H1 (cell line): ENCODE data around the gene SEL1L2. TPM values are rescaled to one million over a fixed set of nuclear protein-coding genes. Genes with fewer than 3 reads are reported as not detected.

Experiments
- CTCF ChIA-PET: fragments of 300-600 bp; sonication (Branson Sonifier 250); formaldehyde crosslinking; loops from one replicate; lab custom pipeline; 2021; ENCODE audit not compliant: partially characterized antibody; lab: Charles Lee
- POLR2A ChIA-PET: fragments of 300-600 bp; sonication (Branson Sonifier 250); formaldehyde crosslinking; loops from one replicate; lab custom pipeline; 2021; ENCODE audit warnings: inconsistent platforms; ENCODE audit not compliant: partially characterized antibody; lab: Charles Lee
- DNase-seq, 2 experiments: peaks; one replicate each; pipeline versions ENCODE4 v3.0.0 to v3.0.0-alpha.2; 2010 to 2022; ENCODE audit warnings: low spot score in 2 of 2, low read depth in 1 of 2, mixed read lengths in 1 of 2
- FAIRE-seq: peaks from 2 replicates; lab custom pipeline; 2011; peaks lifted over from hg19 to GRCh38; lab: Jason Lieb, UNC
- H2AFZ ChIP-seq: 2 replicates; pipeline ENCODE4 v1.8.1; 2012; ENCODE audit warnings: low read length, inconsistent platforms
- H2AK5ac ChIP-seq: 2 replicates; pipeline ENCODE4 v1.6.1; 2013; ENCODE audit warnings: low read depth, low read length
- H2BK120ac ChIP-seq: replicated peaks from 2 replicates; pipeline ENCODE3; 2013; ENCODE audit warnings: low read depth, low read length, inconsistent platforms
- H2BK12ac ChIP-seq: 2 replicates; pipeline ENCODE4 v1.6.1; 2013; ENCODE audit warnings: low read depth, low read length
- H2BK15ac ChIP-seq: 2 replicates; pipeline ENCODE4 v1.6.1; 2013; ENCODE audit warnings: low read length
- H2BK20ac ChIP-seq: 2 replicates; pipeline ENCODE4 v1.6.1; 2013; ENCODE audit warnings: low read length
- H2BK5ac ChIP-seq: 2 replicates; pipeline ENCODE4 v1.6.1; 2013; ENCODE audit warnings: low read depth, low read length
- H3K14ac ChIP-seq: 2 replicates; pipeline ENCODE4 v1.6.1; 2013; ENCODE audit warnings: inconsistent platforms; ENCODE audit not compliant: insufficient read length
- H3K18ac ChIP-seq: 2 replicates; pipeline ENCODE4 v1.6.1; 2013; ENCODE audit warnings: low read length; ENCODE audit errors: extremely low read depth
- H3K23ac ChIP-seq: 2 replicates; pipeline ENCODE4 v1.6.1; 2013; ENCODE audit warnings: inconsistent platforms; ENCODE audit not compliant: insufficient read length
- H3K23me2 ChIP-seq: 2 replicates; pipeline ENCODE4 v1.6.1; 2013; ENCODE audit warnings: low read depth, low read length
- H3K27ac ChIP-seq: 2 replicates; pipeline ENCODE4 v1.6.1; 2011; ENCODE audit warnings: low read depth, low read length, inconsistent platforms
- H3K27me3 ChIP-seq, 4 experiments: replicated peaks in 1 of 4; 1 replicate in 1 of 4; 2 replicates in 3 of 4; pipeline versions ENCODE4 v1.6.1 to v1.8.1; 2011 to 2013; ENCODE audit warnings: low read length in 3 of 4, mild to moderate bottlenecking in 3 of 4, inconsistent platforms in 2 of 4, mixed read lengths in 2 of 4, moderate library complexity in 1 of 4; ENCODE audit not compliant: control insufficient read depth in 3 of 4, insufficient read depth in 3 of 4; ENCODE audit errors: extremely low read depth in 1 of 4
- H3K36me3 ChIP-seq, 4 experiments: 2 replicates each; pipeline versions ENCODE4 v1.6.1 to v1.8.1; 2011 to 2013; ENCODE audit warnings: mild to moderate bottlenecking in 4 of 4, low read length in 3 of 4, moderate library complexity in 2 of 4, control low read depth in 1 of 4, inconsistent platforms in 1 of 4; ENCODE audit not compliant: insufficient read depth in 4 of 4, control insufficient read depth in 2 of 4
- H3K4ac ChIP-seq: replicated peaks from 2 replicates; pipeline ENCODE3; 2013; ENCODE audit warnings: low read length, low read depth, mixed read lengths, inconsistent platforms; ENCODE audit not compliant: insufficient read length
- H3K4me1 ChIP-seq, 4 experiments: replicated peaks in 1 of 4; 1 replicate in 1 of 4; 2 replicates in 3 of 4; pipeline versions ENCODE4 v1.6.1 to v1.8.1; 2011 to 2013; ENCODE audit warnings: low read length in 3 of 4, inconsistent platforms in 2 of 4, mixed read lengths in 1 of 4; ENCODE audit not compliant: insufficient read depth in 4 of 4, control insufficient read depth in 3 of 4
- H3K4me2 ChIP-seq, 2 experiments: 2 replicates each; pipeline versions ENCODE4 v1.6.1 to v1.8.1; 2011 to 2013; ENCODE audit warnings: low read depth in 2 of 2, low read length in 2 of 2, control low read depth in 1 of 2, inconsistent platforms in 1 of 2, mild to moderate bottlenecking in 1 of 2; ENCODE audit not compliant: insufficient read depth in 1 of 2
- H3K4me3 ChIP-seq, 4 experiments: fragments of 200-600, 300-600 bp in 1 of 4; sonication (generic), shearing (Covaris generic), sonication (Bioruptor Twin) in 1 of 4; 2 replicates each; pipeline versions ENCODE4 v1.5.1 to v1.8.1; 2011 to 2016; ENCODE audit warnings: low read length in 4 of 4, low read depth in 3 of 4, control low read depth in 2 of 4, inconsistent platforms in 2 of 4, mild to moderate bottlenecking in 2 of 4, mixed read lengths in 1 of 4, moderate library complexity in 1 of 4; ENCODE audit not compliant: insufficient read depth in 2 of 4; ENCODE audit errors: extremely low read depth in 1 of 4
- H3K56ac ChIP-seq: replicated peaks from 2 replicates; pipeline ENCODE3; 2013; ENCODE audit warnings: low read depth, mild to moderate bottlenecking, mixed read lengths, low read length, inconsistent platforms; ENCODE audit not compliant: insufficient read length
- H3K79me1 ChIP-seq: 2 replicates; pipeline ENCODE4 v1.6.1; 2013; ENCODE audit warnings: low read depth, low read length, control low read depth
- H3K79me2 ChIP-seq, 2 experiments: 2 replicates each; pipeline versions ENCODE4 v1.6.1 to v1.8.1; 2012 to 2013; ENCODE audit warnings: low read length in 2 of 2, mild to moderate bottlenecking in 2 of 2, inconsistent platforms in 1 of 2; ENCODE audit not compliant: insufficient read depth in 2 of 2, control insufficient read depth in 1 of 2
- H3K9ac ChIP-seq, 4 experiments: replicated peaks in 1 of 4; 1 replicate in 1 of 4; 2 replicates in 3 of 4; pipeline versions ENCODE4 v1.6.1 to v1.8.1; 2011 to 2013; ENCODE audit warnings: low read depth in 3 of 4, low read length in 3 of 4, control low read depth in 2 of 4, mild to moderate bottlenecking in 2 of 4, moderate library complexity in 2 of 4, inconsistent platforms in 1 of 4; ENCODE audit errors: extremely low read depth in 1 of 4
- H3K9me3 ChIP-seq, 2 experiments: 2 replicates each; pipeline versions ENCODE4 v1.6.1 to v1.8.1; 2012 to 2013; ENCODE audit warnings: mild to moderate bottlenecking in 2 of 2, moderate library complexity in 2 of 2, control low read depth in 1 of 2, inconsistent platforms in 1 of 2, low read depth in 1 of 2, low read length in 1 of 2, mixed read lengths in 1 of 2; ENCODE audit not compliant: insufficient read depth in 2 of 2
- H4K20me1 ChIP-seq, 2 experiments: replicated peaks in 1 of 2; 2 replicates each; pipeline versions ENCODE3 to v1.8.1; 2011 to 2013; ENCODE audit warnings: inconsistent platforms in 2 of 2, low read length in 2 of 2, mild to moderate bottlenecking in 1 of 2; ENCODE audit not compliant: insufficient read depth in 2 of 2, control insufficient read depth in 1 of 2
- H4K5ac ChIP-seq: 2 replicates; pipeline ENCODE4 v1.6.1; 2013; ENCODE audit warnings: low read length, low read depth, mixed read lengths, inconsistent platforms; ENCODE audit not compliant: insufficient read length
- H4K8ac ChIP-seq: 2 replicates; pipeline ENCODE4 v1.8.0; 2013; ENCODE audit warnings: mild to moderate bottlenecking, moderate library complexity, low read length, inconsistent platforms; ENCODE audit not compliant: insufficient read depth; ENCODE audit errors: extremely low read depth
- H4K91ac ChIP-seq: replicated peaks from 2 replicates; pipeline ENCODE3; 2013; ENCODE audit warnings: low read length, mixed read lengths, inconsistent platforms; ENCODE audit not compliant: insufficient read length
- POLR2A ChIP-seq, 2 experiments: IDR thresholded peaks; 1 replicate in 1 of 2; 2 replicates in 1 of 2; pipeline ENCODE4 v1.6.1; 2011; ENCODE audit warnings: low read depth in 2 of 2, low read length in 2 of 2, mild to moderate bottlenecking in 2 of 2; ENCODE audit errors: control extremely low read depth in 1 of 2
- RAD21 ChIP-seq, 2 experiments: IDR thresholded peaks in 1 of 2; conservative IDR thresholded peaks in 1 of 2; 2 replicates each; pipeline ENCODE4 v1.6.1; 2011; ENCODE audit warnings: low read depth in 2 of 2, low read length in 2 of 2, improper control_type of control experiment in 1 of 2, inconsistent platforms in 1 of 2, mild to moderate bottlenecking in 1 of 2, moderate library complexity in 1 of 2
- WGBS, 2 experiments: shearing (Covaris generic) in 1 of 2; methylation state at CpG; one replicate each; pipeline versions ENCODE4 v1.1.6 to v1.1.7; 2013 to 2015; ENCODE audit warnings: low lambda C conversion rate in 2 of 2, mixed read lengths in 2 of 2, inconsistent platforms in 1 of 2, low coverage in 1 of 2, missing lambda C conversion rate in 1 of 2; ENCODE audit not compliant: insufficient replicate concordance in 2 of 2, insufficient coverage in 1 of 2, insufficient read length in 1 of 2; ENCODE audit errors: extremely low coverage in 1 of 2, missing lambda C conversion rate in 1 of 2; 5-methylcytosine and 5-hydroxymethylcytosine counted together
- polyA plus RNA-seq, 7 experiments: library from polyadenylated mRNA; depleted of rRNA in 3 of 7; stranded (reverse) in 5 of 7; unstranded in 2 of 7; fragments of >200 nt in 5 of 7; fragments of 200-250 nt in 2 of 7; gene quantifications; 1 replicate in 5 of 7; 2 replicates in 1 of 7; 4 replicates in 1 of 7; pipeline versions ENCODE4 v1.2.1 to v1.2.3, GENCODE V29; 2011 to 2013; ENCODE audit warnings: missing spikeins in 2 of 7, mixed read lengths in 2 of 7
- total RNA-seq: library from RNA; stranded (reverse); fragmentation: NEBNext Ultra II Directional; extraction: Animal tissue kit (Norgen Biotek cat#: 25700); gene quantifications from 2 replicates; pipeline ENCODE4 v1.2.1, GENCODE V29; 2021
- TF ChIP-seq, protein P1 (sequence below), 3 experiments: IDR thresholded peaks; 1 replicate in 2 of 3; 2 replicates in 1 of 3; pipeline versions ENCODE4 v1.5.1 to v1.6.1; 2011; ENCODE audit warnings: low read length in 3 of 3, mild to moderate bottlenecking in 3 of 3, inconsistent platforms in 2 of 3, low read depth in 1 of 3, moderate library complexity in 1 of 3; ENCODE audit not compliant: insufficient read depth in 1 of 3; ENCODE audit errors: control extremely low read depth in 1 of 3

The SEL1L2 gene
- total and polyA plus RNA-seq, 2 of the 8 experiments (the other 6 are each of a cell fraction or from before 2014, with no cell fraction given): not detected

DNA sequence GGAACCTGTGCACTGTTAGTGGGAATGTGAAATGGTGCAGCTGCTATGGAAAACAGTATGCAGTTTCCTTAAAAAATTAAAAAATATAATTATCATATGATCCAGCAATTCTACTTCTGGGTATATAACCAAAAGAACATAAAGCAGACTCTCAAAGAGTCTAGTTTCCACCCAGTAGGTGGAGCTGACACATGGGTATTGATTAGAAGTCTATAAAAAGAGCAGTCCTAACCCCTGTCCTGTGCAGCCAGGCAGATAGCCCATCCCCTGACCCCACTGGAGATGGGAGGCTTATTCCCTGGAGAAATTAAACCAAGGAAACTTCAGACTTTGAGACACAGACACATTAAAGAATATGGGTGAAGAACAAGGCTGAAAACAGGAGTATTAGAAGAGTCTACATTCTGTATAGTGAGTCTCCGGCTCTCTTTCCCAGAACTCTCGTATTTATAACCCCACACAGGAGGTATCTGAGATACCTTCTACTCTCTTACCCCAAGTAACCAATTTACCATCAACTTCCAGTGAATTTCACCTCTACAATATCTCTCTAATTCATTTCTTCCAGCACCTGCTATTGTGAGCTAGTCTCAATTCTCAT is 92.3 kb downstream of the SEL1L2 start:
- TF ChIP-seq POLR2A (IDR thresholded peaks at IDR 0.05; ENCODE audit: control extremely low read depth in 1 of 2, low read depth in 2 of 2, low read length in 2 of 2): no peak
- TF ChIP-seq RAD21 (IDR thresholded peaks at IDR 0.05 in 1 of 2, conservative IDR thresholded peaks at IDR 0.05 in 1 of 2; ENCODE audit: low read depth in 2 of 2, low read length in 2 of 2): peak; percentile 48 to 49; a peak in 3 of 4 replicates
- TF ChIP-seq, protein P1, sequence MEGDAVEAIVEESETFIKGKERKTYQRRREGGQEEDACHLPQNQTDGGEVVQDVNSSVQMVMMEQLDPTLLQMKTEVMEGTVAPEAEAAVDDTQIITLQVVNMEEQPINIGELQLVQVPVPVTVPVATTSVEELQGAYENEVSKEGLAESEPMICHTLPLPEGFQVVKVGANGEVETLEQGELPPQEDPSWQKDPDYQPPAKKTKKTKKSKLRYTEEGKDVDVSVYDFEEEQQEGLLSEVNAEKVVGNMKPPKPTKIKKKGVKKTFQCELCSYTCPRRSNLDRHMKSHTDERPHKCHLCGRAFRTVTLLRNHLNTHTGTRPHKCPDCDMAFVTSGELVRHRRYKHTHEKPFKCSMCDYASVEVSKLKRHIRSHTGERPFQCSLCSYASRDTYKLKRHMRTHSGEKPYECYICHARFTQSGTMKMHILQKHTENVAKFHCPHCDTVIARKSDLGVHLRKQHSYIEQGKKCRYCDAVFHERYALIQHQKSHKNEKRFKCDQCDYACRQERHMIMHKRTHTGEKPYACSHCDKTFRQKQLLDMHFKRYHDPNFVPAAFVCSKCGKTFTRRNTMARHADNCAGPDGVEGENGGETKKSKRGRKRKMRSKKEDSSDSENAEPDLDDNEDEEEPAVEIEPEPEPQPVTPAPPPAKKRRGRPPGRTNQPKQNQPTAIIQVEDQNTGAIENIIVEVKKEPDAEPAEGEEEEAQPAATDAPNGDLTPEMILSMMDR (IDR thresholded peaks at IDR 0.05; ENCODE audit: control extremely low read depth in 1 of 3, insufficient read depth in 1 of 3, low read depth in 1 of 3, low read length in 3 of 3): peak in 1 of 3 experiments; percentile 24; a peak in 2 of 4 replicates

More for the DNA sequence above, 92.3 kb downstream of the SEL1L2 start:
- ChIA-PET POLR2A (no interaction called here), CTCF (interaction anchor here (0.8 to 1.8 kb wide), 5 partner anchors 15 to 54 kb away, joined by 3 to 5 read pairs (median 5); no protein-coding TSS in a partner anchor)
- H3K36me3 ChIP-seq: no peaks in the 10 kb centered on the region
- H4K5ac ChIP-seq: no peak overlapping the region
- 91% methylated on average over 2 of the region's 2 CpGs; no CpG with 5 or more reads in 1 of the 2 experiments for WGBS, 2 experiments
- 0 out of 2 replicates have a peak, but pooled peaks cover 1% of the 10 kb centered on the region for H3K23me2 ChIP-seq
- H3K9me3 ChIP-seq: peaks cover 0 to under 1% of the 10 kb centered on the region in 2 experiments; a peak in 1 of 4 replicates
- H4K91ac ChIP-seq: no peak overlapping the region
- no peak overlapping the region for H3K14ac ChIP-seq
- H3K9ac ChIP-seq: no peak overlapping the region
- no peak overlapping the region for H4K8ac ChIP-seq
- no peaks in the 10 kb centered on the region for H4K20me1 ChIP-seq
- no peak overlapping the region for H2BK120ac ChIP-seq
- H3K4me1 ChIP-seq: no peaks in the 10 kb centered on the region
- H3K4me3 ChIP-seq: no peak overlapping the region
- no peak overlapping the region for H3K23ac ChIP-seq
- H3K56ac ChIP-seq: no peak overlapping the region
- no peak overlapping the region for H3K18ac ChIP-seq
- no peaks in the 10 kb centered on the region for H3K79me1 ChIP-seq
- no peak overlapping the region for H2AK5ac ChIP-seq
- no peak overlapping the region for H2BK15ac ChIP-seq
- no peak for DNase-seq
- no peaks in the 10 kb centered on the region for H3K27me3 ChIP-seq
- H3K4ac ChIP-seq: no peak overlapping the region
- no peak for FAIRE-seq
- no peak overlapping the region for H2BK5ac ChIP-seq
- H3K79me2 ChIP-seq: no peaks in the 10 kb centered on the region
- no peak overlapping the region for H2BK12ac ChIP-seq
- no peak overlapping the region for H3K27ac ChIP-seq
- H3K4me2 ChIP-seq: no peak overlapping the region
- H2BK20ac ChIP-seq: no peak overlapping the region
- no peak overlapping the region for H2AFZ ChIP-seq
